CD4-positive, CD25-positive, alpha-beta regulatory T cell (primary cell): ENCODE results near the gene EZH1. TPM values are rescaled to one million over a fixed set of nuclear protein-coding genes. Genes with fewer than 3 reads are reported as not detected.

ENCODE experiments used
- ATAC-seq, 2 donors: fragments of 150-1000 bp; cut with Tn5 transposase; one replicate each; pipeline ENCODE4 v1.10.0; 2021; ENCODE audit warnings: low read depth in 2 of 2, moderate number of reproducible peaks in 2 of 2, moderate library complexity in 1 of 2
- DNase-seq, 3 donors: peaks; one replicate each; pipeline versions ENCODE4 v3.0.0 to v3.0.0-alpha.2; 2012 to 2022; ENCODE audit warnings: mixed read lengths in 1 of 3
- H3K27ac ChIP-seq: one replicate; pipeline ENCODE4 v1.7.0; 2013; ENCODE audit warnings: mild to moderate bottlenecking, low read length; ENCODE audit not compliant: insufficient read depth, poor library complexity, severe bottlenecking
- H3K27me3 ChIP-seq: one replicate; pipeline ENCODE4 v1.7.0; 2013; ENCODE audit warnings: low read length; ENCODE audit not compliant: control insufficient read depth, insufficient read depth
- H3K36me3 ChIP-seq: one replicate; pipeline ENCODE4 v1.7.0; 2013; ENCODE audit warnings: mild to moderate bottlenecking, low read length, moderate library complexity; ENCODE audit not compliant: control insufficient read depth, insufficient read depth
- H3K4me1 ChIP-seq: 2 replicates; pipeline ENCODE4 v1.7.0; 2013; ENCODE audit warnings: mild to moderate bottlenecking, low read length; ENCODE audit not compliant: insufficient read depth, control insufficient read depth, poor library complexity, severe bottlenecking
- H3K4me3 ChIP-seq: one replicate; pipeline ENCODE4 v1.7.0; 2013; ENCODE audit warnings: low read depth, mild to moderate bottlenecking, low read length, moderate library complexity
- H3K9me3 ChIP-seq, 2 experiments: 1 replicate in 1 of 2; 2 replicates in 1 of 2; pipeline ENCODE4 v1.7.0; 2013; ENCODE audit warnings: low read length in 2 of 2, mild to moderate bottlenecking in 1 of 2, moderate library complexity in 1 of 2; ENCODE audit not compliant: control insufficient read depth in 2 of 2
- H3K27ac Mint-ChIP-seq, 3 donors: one replicate each; pipeline ENCODE4 v1.8.0; 2020 to 2022; ENCODE audit warnings: mild to moderate bottlenecking in 3 of 3, mixed read lengths in 3 of 3, moderate library complexity in 2 of 3
- H3K27me3 Mint-ChIP-seq: one replicate; pipeline ENCODE4 v1.8.0; 2022; ENCODE audit warnings: mild to moderate bottlenecking, mixed read lengths
- H3K36me3 Mint-ChIP-seq: one replicate; pipeline ENCODE4 v1.8.0; 2020; ENCODE audit warnings: mixed read lengths
- H3K4me1 Mint-ChIP-seq, 4 donors: one replicate each; pipeline ENCODE4 v1.8.0; 2020 to 2022; ENCODE audit warnings: mixed read lengths in 4 of 4, mild to moderate bottlenecking in 1 of 4
- H3K4me3 Mint-ChIP-seq, 4 donors: one replicate each; pipeline ENCODE4 v1.8.0; 2020 to 2022; ENCODE audit warnings: mild to moderate bottlenecking in 4 of 4, mixed read lengths in 4 of 4, moderate library complexity in 3 of 4
- H3K9me3 Mint-ChIP-seq, 7 donors: one replicate each; pipeline ENCODE4 v1.8.0; 2020 to 2022; ENCODE audit warnings: mixed read lengths in 7 of 7, mild to moderate bottlenecking in 3 of 7, moderate library complexity in 2 of 7
- polyA plus RNA-seq, 4 donors: library from polyadenylated mRNA; unstranded; fragments of 300-500 nt; fragmentation: Illumina TruSeq; gene quantifications; one replicate each; pipeline ENCODE4 v1.2.3, GENCODE V29; 2021
- total RNA-seq: library from RNA; stranded (reverse); gene quantifications from one replicate; pipeline ENCODE4 v1.2.3, GENCODE V29; 2022

Gene EZH1
- total and polyA plus RNA-seq, 5 donors from 2014 or later: 38.7 to 123 (median 54.4) TPM

GRCh38 chr17:42684929-42685556, 59.8 kb downstream of the EZH1 start:
- H3K27me3 Mint-ChIP-seq: peaks cover 22% of the 10 kb centered on the region
- ATAC-seq: no peak
- peaks cover 3% of the 10 kb centered on the region for H3K36me3 Mint-ChIP-seq
- peaks cover 0 to 3% (median 0%) of the 10 kb centered on the region in 7 donors for H3K9me3 Mint-ChIP-seq
- no peak overlapping the region for H3K4me3 ChIP-seq
- no peak overlapping the region for H3K27ac ChIP-seq
- H3K4me3 Mint-ChIP-seq: peak overlapping the region in 2 of 4 donors; percentile 48 to 88
- peaks cover 6 to 48% (median 32%) of the 10 kb centered on the region in 4 donors for H3K4me1 Mint-ChIP-seq
- no peak overlapping the region for H3K27ac Mint-ChIP-seq
- DNase-seq: no peak
- H3K9me3 ChIP-seq: no peaks in the 10 kb centered on the region
- H3K36me3 ChIP-seq: no peaks in the 10 kb centered on the region
- peaks cover 34% of the 10 kb centered on the region for H3K4me1 ChIP-seq
- H3K27me3 ChIP-seq: no peaks in the 10 kb centered on the region

- peaks cover 26% of the 10 kb centered on the region for H3K27me3 Mint-ChIP-seq
- H3K4me1 Mint-ChIP-seq: peaks cover 6 to 61% (median 38%) of the 10 kb centered on the region in 4 donors
- Histone ChIP-seq H3K36me3 (no peaks in the 10 kb centered on the region), H3K9me3 (no peaks in the 10 kb centered on the region), H3K27me3 (no peaks in the 10 kb centered on the region), H3K4me3 (peak overlapping the region; percentile 54), H3K4me1 (peaks cover 49% of the 10 kb centered on the region), H3K27ac (peak overlapping the region; percentile 61)
- peak overlapping the region; percentile 88 to 90 (median 90) for H3K4me3 Mint-ChIP-seq
- peaks cover 0 to 3% (median 0%) of the 10 kb centered on the region in 7 donors for H3K9me3 Mint-ChIP-seq
- peak overlapping the region; percentile 48 to 66 (median 60) for H3K27ac Mint-ChIP-seq
- H3K36me3 Mint-ChIP-seq: peaks cover 3% of the 10 kb centered on the region
- DNase-seq (no peak), ATAC-seq (peak in 1 of 2 donors; percentile 6)
These were observed 61.3 kb downstream of the EZH1 start for GRCh38 chr17:42683407-42684034.

- Histone ChIP-seq H3K27me3 (no peaks in the 10 kb centered on the region), H3K36me3 (no peaks in the 10 kb centered on the region), H3K4me1 (peaks cover 56% of the 10 kb centered on the region), H3K27ac (peak overlapping the region; percentile 61), H3K4me3 (peak overlapping the region; percentile 86), H3K9me3 (no peaks in the 10 kb centered on the region)
- peaks cover 6 to 62% (median 40%) of the 10 kb centered on the region in 4 donors for H3K4me1 Mint-ChIP-seq
- ATAC-seq (no peak), DNase-seq (peak in 1 of 3 donors; percentile 40)
- H3K4me3 Mint-ChIP-seq: peak overlapping the region; percentile 88 to 98 (median 90)
- peaks cover 3% of the 10 kb centered on the region for H3K36me3 Mint-ChIP-seq
- H3K27me3 Mint-ChIP-seq: peaks cover 26% of the 10 kb centered on the region
- H3K27ac Mint-ChIP-seq: peak overlapping the region; percentile 48 to 66 (median 60)
- H3K9me3 Mint-ChIP-seq: peaks cover 0 to 3% (median 0%) of the 10 kb centered on the region in 7 donors
These were observed 62.0 kb downstream of the EZH1 start for GRCh38 chr17:42682722-42683403.

- H3K4me3 Mint-ChIP-seq: peak within 1 kb of the TSS; percentile 88 to 98 (median 90)
- Histone ChIP-seq H3K4me3 (peak within 1 kb of the TSS; percentile 86), H3K27ac (peak within 1 kb of the TSS; percentile 61), H3K4me1 (peaks cover 63% of the 10 kb centered on the region), H3K36me3 (no peaks in the 10 kb centered on the region), H3K27me3 (no peaks in the 10 kb centered on the region), H3K9me3 (no peaks in the 10 kb centered on the region)
- ATAC-seq: no peak
- H3K27me3 Mint-ChIP-seq: peaks cover 28% of the 10 kb centered on the region
- H3K36me3 Mint-ChIP-seq: peaks cover 3% of the 10 kb centered on the region
- no peak for DNase-seq
- H3K27ac Mint-ChIP-seq: peak within 1 kb of the TSS; percentile 48 to 78 (median 60)
- H3K9me3 Mint-ChIP-seq: peaks cover 0 to 3% (median 0%) of the 10 kb centered on the region in 7 donors
- H3K4me1 Mint-ChIP-seq: peaks cover 6 to 69% (median 42%) of the 10 kb centered on the region in 4 donors
These were observed 62.7 kb downstream of the EZH1 start, which contains the start of gene CNTNAP1 for GRCh38 chr17:42681976-42682721. Gene CNTNAP1 (plus strand): TSS chr17:42682531. CDS start chr17:42682830, 299 bp downstream.

GRCh38 chr17:42680331-42680808, 64.5 kb downstream of the EZH1 start:
- Histone ChIP-seq H3K4me3 (peak overlapping the region; percentile 57), H3K4me1 (peaks cover 78% of the 10 kb centered on the region), H3K27ac (peak overlapping the region; percentile 85), H3K9me3 (no peaks in the 10 kb centered on the region), H3K27me3 (no peaks in the 10 kb centered on the region), H3K36me3 (no peaks in the 10 kb centered on the region)
- Mint-ChIP-seq H3K36me3 (no peaks in the 10 kb centered on the region), H3K27me3 (peaks cover 33% of the 10 kb centered on the region), H3K4me3 (peak overlapping the region; percentile 87 to 98 (median 89)), H3K9me3 (peaks cover 0 to 3% (median 0%) of the 10 kb centered on the region in 7 donors), H3K4me1 (peaks cover 6 to 71% (median 40%) of the 10 kb centered on the region in 4 donors), H3K27ac (peak overlapping the region; percentile 20 to 81 (median 76))
- ATAC-seq (no peak), DNase-seq (no peak)

GRCh38 chr17:42679492-42680330, 65.1 kb downstream of the EZH1 start:
- Mint-ChIP-seq H3K27me3 (peaks cover 38% of the 10 kb centered on the region), H3K36me3 (no peaks in the 10 kb centered on the region), H3K4me3 (peak overlapping the region; percentile 87 to 94 (median 89)), H3K4me1 (peaks cover 6 to 73% (median 40%) of the 10 kb centered on the region in 4 donors), H3K27ac (peak overlapping the region; percentile 60 to 78 (median 65)), H3K9me3 (peaks cover 0 to 3% (median 0%) of the 10 kb centered on the region in 7 donors)
- peaks cover 1% of the 10 kb centered on the region for H3K27me3 ChIP-seq
- peaks cover 85% of the 10 kb centered on the region for H3K4me1 ChIP-seq
- ATAC-seq: peak; percentile 61 to 63
- no peaks in the 10 kb centered on the region for H3K36me3 ChIP-seq
- H3K9me3 ChIP-seq: no peaks in the 10 kb centered on the region
- peak overlapping the region; percentile 85 for H3K27ac ChIP-seq
- peak overlapping the region; percentile 57 for H3K4me3 ChIP-seq
- DNase-seq: peak; percentile 64 to 88 (median 81)
